Tibial nerve (tissue), 4 donors: Measurements from ENCODE around the gene ZNF280B. TPM values are rescaled to one million over a fixed set of nuclear protein-coding genes. Genes with fewer than 3 reads are reported as not detected.

ENCODE experiments used
- DNase-seq, 2 donors: peaks; one replicate each; pipeline ENCODE4 v3.0.0-alpha.2; 2019; ENCODE audit warnings: low spot score in 2 of 2
- H3K27ac ChIP-seq, 4 donors: fragments of 200-600 bp; sonication (generic) in 3 of 4; one replicate each; pipeline ENCODE4 v1.5.1; 2017 to 2019; ENCODE audit warnings: mild to moderate bottlenecking in 1 of 4
- H3K27me3 ChIP-seq, 2 donors: fragments of 200-600 bp; sonication (generic) in 1 of 2; one replicate each; pipeline versions ENCODE4 v1.5.1 to v1.6.0; 2017 to 2019
- H3K36me3 ChIP-seq, 3 donors: fragments of 200-600 bp; sonication (generic); one replicate each; pipeline ENCODE4 v1.5.1; 2018 to 2019
- H3K4me1 ChIP-seq, 4 donors: fragments of 200-600 bp; sonication (generic) in 3 of 4; one replicate each; pipeline ENCODE4 v1.5.1; 2017 to 2019
- H3K4me3 ChIP-seq, 4 donors: fragments of 200-600 bp; sonication (generic) in 3 of 4; one replicate each; pipeline ENCODE4 v1.5.1; 2017 to 2019; ENCODE audit warnings: mild to moderate bottlenecking in 1 of 4, moderate library complexity in 1 of 4
- H3K9me3 ChIP-seq, 4 donors: fragments of 200-600 bp; sonication (generic) in 3 of 4; one replicate each; pipeline ENCODE4 v1.5.1; 2017 to 2019
- CTCF ChIP-seq, 5 experiments: fragments of 200-600 bp in 3 of 5; fragments of 450-650 bp in 2 of 5; sonication (generic) in 3 of 5; IDR thresholded peaks; one replicate each; pipeline ENCODE4 v1.5.1; 2016 to 2019; ENCODE audit warnings: antibody characterized with exemption in 5 of 5, mild to moderate bottlenecking in 3 of 5, moderate library complexity in 2 of 5
- EP300 ChIP-seq, 2 donors: sonication (generic); formaldehyde crosslinking; IDR thresholded peaks; one replicate each; pipeline ENCODE4 v1.6.1; 2017; ENCODE audit warnings: antibody characterized with exemption in 2 of 2, mild to moderate bottlenecking in 1 of 2
- POLR2A ChIP-seq, 2 donors: fragments of 450-650 bp; IDR thresholded peaks; one replicate each; pipeline ENCODE4 v1.6.1; 2017; ENCODE audit warnings: antibody characterized with exemption in 2 of 2, mild to moderate bottlenecking in 2 of 2, moderate library complexity in 2 of 2
- WGBS, 2 donors: methylation state at CpG; one replicate each; pipeline ENCODE4 v1.1.5; 2018; 5-methylcytosine and 5-hydroxymethylcytosine counted together
- total RNA-seq, 4 donors: library from RNA; depleted of rRNA; stranded (reverse); fragments of >200 nt; gene quantifications; one replicate each; pipeline ENCODE4 v1.1.0, GENCODE V29; 2016

Gene ZNF280B
- total RNA-seq, 4 donors from 2014 or later = under 0.01 to 0.44 (median 0.30) TPM; not detected in 1

- 82% methylated on average over 8 of the region's 8 CpGs for WGBS, 2 donors
- DNase-seq = no peak
- no peaks in the 10 kb centered on the region for H3K4me1 ChIP-seq
- H3K9me3 ChIP-seq = no peaks in the 10 kb centered on the region
- no peak overlapping the region for H3K27ac ChIP-seq
- H3K36me3 ChIP-seq = no peaks in the 10 kb centered on the region
- TF ChIP-seq EP300 (IDR thresholded peaks at IDR 0.05) = no peak
- TF ChIP-seq POLR2A (IDR thresholded peaks at IDR 0.05) = no peak
- no peak for TF ChIP-seq CTCF (IDR thresholded peaks at IDR 0.05)
- no peak overlapping the region for H3K4me3 ChIP-seq
- no peaks in the 10 kb centered on the region for H3K27me3 ChIP-seq
Measured at GRCh38 chr22:22521631-22522030, 13.1 kb upstream of the ZNF280B start.

GRCh38 chr22:22520667-22521602 is 12.4 kb upstream of the ZNF280B start:
- no peaks in the 10 kb centered on the region for H3K9me3 ChIP-seq
- 71 to 73% methylated on average over 12 of the region's 12 CpGs for WGBS, 2 donors

DNA sequence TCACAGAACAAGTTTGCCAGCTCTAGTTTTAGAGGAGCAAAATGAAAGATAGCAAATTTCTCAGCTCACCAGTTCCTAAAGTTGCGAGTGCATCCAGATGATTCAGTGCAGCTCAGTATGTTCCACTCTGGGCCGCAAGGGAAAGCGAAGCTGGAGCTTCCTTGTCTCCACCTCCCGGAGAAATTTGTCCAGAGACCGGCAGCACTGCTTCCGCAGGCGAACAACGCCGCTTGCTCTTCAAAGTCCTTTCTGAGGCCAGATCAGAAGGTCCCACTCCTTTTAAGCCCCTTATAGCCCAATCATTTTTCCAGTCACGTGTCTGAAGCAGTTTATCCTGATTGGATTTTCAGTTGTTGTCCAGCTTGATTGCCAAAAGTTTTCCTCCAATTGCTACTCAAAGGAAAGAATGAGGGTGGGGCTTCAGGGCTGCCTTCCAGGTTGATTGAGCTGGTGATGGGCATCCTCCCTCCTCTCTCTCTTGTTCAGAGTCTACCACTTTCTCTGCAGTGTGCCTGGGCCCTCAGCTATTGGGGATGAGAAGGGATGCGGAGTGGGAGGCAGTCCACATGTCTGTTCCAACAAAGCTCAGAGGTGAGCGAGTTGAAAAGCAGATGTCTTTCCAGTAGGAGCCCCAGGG is 11.6 kb upstream of the ZNF280B start, which contains the start of gene ZNF280A:
ZNF280A (minus strand) TSS at position 251 of the 637 bp plus-strand sequence. CDS start 4,640 bp downstream, outside the sequence.
- no peaks in the 10 kb centered on the region for H3K9me3 ChIP-seq
- 64 to 72% methylated on average over 12 of the region's 12 CpGs for WGBS, 2 donors
- H3K4me1 ChIP-seq = no peaks in the 10 kb centered on the region
- TF ChIP-seq CTCF (IDR thresholded peaks at IDR 0.05) = peak in 1 of 5 experiments; percentile 24
- TF ChIP-seq POLR2A (IDR thresholded peaks at IDR 0.05) = peak in 1 of 2 donors; percentile 24
- TF ChIP-seq EP300 (IDR thresholded peaks at IDR 0.05) = no peak
- peak within 1 kb of the TSS in 1 of 4 donors; percentile 8 for H3K4me3 ChIP-seq
- H3K36me3 ChIP-seq = no peaks in the 10 kb centered on the region
- no peaks in the 10 kb centered on the region for H3K27me3 ChIP-seq
- H3K27ac ChIP-seq = no peak within 1 kb of the TSS
- peak in 1 of 2 donors; percentile 42 for DNase-seq

More at GRCh38 chr22:22520667-22521602, 12.4 kb upstream of the ZNF280B start:
- Histone ChIP-seq H3K4me1 (no peaks in the 10 kb centered on the region), H3K4me3 (no peak overlapping the region), H3K27ac (no peak overlapping the region), H3K36me3 (no peaks in the 10 kb centered on the region), H3K27me3 (no peaks in the 10 kb centered on the region)
- TF ChIP-seq CTCF (IDR thresholded peaks at IDR 0.05) = no peak
- TF ChIP-seq POLR2A (IDR thresholded peaks at IDR 0.05) = no peak
- no peak for TF ChIP-seq EP300 (IDR thresholded peaks at IDR 0.05)
- no peak for DNase-seq

GRCh38 chr22:22519591-22519990 is 11.0 kb upstream of the ZNF280B start:
- 72 to 83% methylated on average over 5 of the region's 5 CpGs for WGBS, 2 donors
- TF ChIP-seq CTCF (IDR thresholded peaks at IDR 0.05) (no peak), POLR2A (IDR thresholded peaks at IDR 0.05) (no peak), EP300 (IDR thresholded peaks at IDR 0.05) (no peak)
- Histone ChIP-seq H3K4me3 (peak overlapping the region in 1 of 4 donors; percentile 8), H3K9me3 (no peaks in the 10 kb centered on the region), H3K27me3 (no peaks in the 10 kb centered on the region), H3K36me3 (no peaks in the 10 kb centered on the region), H3K4me1 (no peaks in the 10 kb centered on the region), H3K27ac (no peak overlapping the region)
- DNase-seq = no peak

- DNase-seq = no peak
- no peak overlapping the region for H3K27ac ChIP-seq
- H3K27me3 ChIP-seq = no peaks in the 10 kb centered on the region
- no peak for TF ChIP-seq CTCF (IDR thresholded peaks at IDR 0.05)
- no peak for TF ChIP-seq POLR2A (IDR thresholded peaks at IDR 0.05)
- TF ChIP-seq EP300 (IDR thresholded peaks at IDR 0.05) = no peak
- no peaks in the 10 kb centered on the region for H3K4me1 ChIP-seq
- no peaks in the 10 kb centered on the region for H3K9me3 ChIP-seq
- H3K36me3 ChIP-seq = no peaks in the 10 kb centered on the region
- no peak overlapping the region for H3K4me3 ChIP-seq
- 69 to 72% methylated on average over 4 of the region's 4 CpGs for WGBS, 2 donors
Measured at GRCh38 chr22:22516992-22517391, 8.4 kb upstream of the ZNF280B start.
